HG03066 (cell line): Measurements from ENCODE around the gene PFKM.

ENCODE experiments used
- ATAC-seq: cut with Tn5 transposase; IDR thresholded peaks from one replicate; pipeline ENCODE4 v1.9.1; 2021; ENCODE audit warnings: low read depth; ENCODE audit not compliant: unreplicated experiment

Gene PFKM

GRCh38 chr12:48183876-48184548 lies 64.8 kb downstream of the PFKM start:
- ATAC-seq: no peak

GRCh38 chr12:48184549-48184922 lies 65.4 kb downstream of the PFKM start:
- no peak for ATAC-seq

GRCh38 chr12:48185181-48185919 lies 66.2 kb downstream of the PFKM start:
- no peak for ATAC-seq

GRCh38 chr12:48187916-48188695 lies 68.9 kb downstream of the PFKM start:
- ATAC-seq: no peak

DNA sequence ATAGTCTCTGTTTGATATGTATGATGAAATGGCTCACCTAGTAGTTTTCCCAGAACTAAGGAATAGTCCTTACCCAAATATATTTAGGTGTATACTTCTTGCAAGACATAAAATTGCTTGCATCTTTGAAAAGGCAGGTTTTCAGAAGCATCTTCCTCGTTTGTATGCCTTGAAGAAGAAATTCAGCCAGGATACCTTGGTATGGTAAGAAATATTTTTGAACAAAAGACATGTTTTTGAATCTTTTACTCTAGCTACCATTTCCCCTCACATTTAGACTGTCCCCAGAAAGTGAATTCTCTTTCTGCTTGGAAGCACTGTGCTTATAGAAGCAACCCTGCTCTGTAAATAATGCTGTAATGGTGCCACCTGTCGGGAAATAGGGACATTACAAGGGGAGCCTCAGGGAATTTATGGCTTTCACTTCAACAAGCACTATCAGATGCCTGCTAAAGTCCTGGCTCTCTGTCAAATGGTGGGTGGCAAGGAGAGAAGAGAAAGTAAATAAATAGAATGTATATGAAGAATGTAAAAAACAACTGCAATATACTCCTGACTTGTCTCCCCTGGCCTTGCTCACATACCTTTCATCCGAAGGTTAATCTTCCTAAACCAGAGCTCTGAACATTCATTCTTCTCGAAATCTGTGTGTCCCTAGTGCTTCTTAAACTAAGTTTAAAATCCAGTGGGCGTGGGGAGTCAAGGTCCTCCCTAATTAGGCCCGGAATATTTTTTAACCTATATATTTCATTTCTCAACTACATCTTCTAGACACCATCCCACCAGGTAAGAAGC lies 70.4 kb downstream of the PFKM start:
- peak; percentile 58 for ATAC-seq

DNA sequence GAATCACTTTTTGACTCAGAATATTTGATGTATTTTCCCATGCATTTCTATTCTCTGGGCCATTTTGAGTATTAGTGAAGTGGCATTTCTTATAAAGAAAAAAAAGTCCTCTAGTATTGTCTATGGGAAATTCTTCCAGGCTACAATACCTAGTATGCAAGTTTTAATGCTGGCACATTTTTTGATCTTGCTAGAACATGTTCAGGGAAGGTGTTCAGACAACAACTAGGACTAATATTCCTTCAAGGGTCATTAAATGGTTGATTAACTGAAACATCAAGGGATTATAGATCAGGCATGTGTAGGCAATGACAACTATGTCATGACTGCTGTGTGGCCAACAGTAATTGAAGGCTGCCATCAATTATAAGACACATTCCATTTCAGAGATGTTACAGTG lies 71.9 kb downstream of the PFKM start:
- ATAC-seq: no peak

DNA sequence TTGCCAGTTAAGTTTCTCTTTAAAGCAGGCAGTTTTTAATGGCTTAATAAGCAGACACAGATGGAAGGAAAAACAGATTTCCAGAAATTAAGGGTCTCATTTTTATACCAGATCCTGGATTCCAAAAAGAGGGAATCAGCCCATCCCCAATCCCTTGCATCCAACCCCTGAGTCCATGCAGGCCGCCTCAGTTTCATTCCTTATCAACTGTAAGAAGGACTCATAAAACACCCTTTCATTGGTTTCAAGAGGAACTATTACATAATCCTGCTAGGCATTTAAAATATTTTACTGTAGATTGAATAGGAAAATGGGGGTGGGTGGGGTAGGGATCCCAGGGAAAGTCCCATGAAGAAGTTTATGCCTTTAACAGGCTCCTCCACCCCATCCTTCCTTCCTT lies 73.7 kb downstream of the PFKM start:
- ATAC-seq: no peak

GRCh38 chr12:48193623-48194022 lies 74.5 kb downstream of the PFKM start:
- no peak for ATAC-seq

DNA sequence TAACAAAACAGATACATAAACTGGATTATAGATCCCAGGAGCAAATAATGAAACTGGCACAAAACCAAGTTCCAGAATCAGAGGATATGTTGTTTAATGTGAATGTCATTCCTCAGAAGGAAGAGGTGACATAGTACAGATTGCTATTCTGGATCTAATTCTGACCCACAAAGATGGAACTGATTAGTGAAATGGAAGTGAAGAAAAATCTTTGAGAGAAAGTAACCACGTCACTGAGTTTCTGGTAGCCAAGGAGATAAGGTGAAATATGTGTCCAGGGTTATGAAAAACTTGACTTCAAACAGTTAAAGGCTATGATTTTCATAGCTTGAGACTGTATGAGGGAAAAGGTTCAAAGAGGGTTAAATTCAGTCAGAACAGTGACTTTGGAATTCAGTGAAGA lies 75.6 kb downstream of the PFKM start:
- no peak for ATAC-seq
